ENCODE measurements around the gene FIGN.

The FIGN gene

DNA sequence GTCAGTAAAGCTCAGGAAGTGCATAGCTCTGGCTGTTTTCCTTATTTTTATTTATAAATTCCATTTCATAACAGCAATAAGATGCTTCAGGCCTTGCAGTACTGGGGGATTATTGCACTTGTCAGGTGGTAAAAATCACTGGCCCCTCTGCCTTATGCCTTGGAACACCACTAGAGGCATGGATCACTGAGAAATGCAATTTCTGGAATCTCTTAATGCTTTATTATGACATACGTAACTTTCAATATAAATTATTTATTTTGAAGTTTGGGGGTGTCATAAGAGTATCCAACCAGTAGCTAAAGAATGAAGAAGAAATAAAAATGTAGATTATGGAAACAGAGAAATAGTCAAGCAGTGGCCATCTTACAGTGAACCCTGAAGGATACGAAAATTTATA is 183.1 kb downstream of the FIGN start:
- no peak for DNase-seq

DNA sequence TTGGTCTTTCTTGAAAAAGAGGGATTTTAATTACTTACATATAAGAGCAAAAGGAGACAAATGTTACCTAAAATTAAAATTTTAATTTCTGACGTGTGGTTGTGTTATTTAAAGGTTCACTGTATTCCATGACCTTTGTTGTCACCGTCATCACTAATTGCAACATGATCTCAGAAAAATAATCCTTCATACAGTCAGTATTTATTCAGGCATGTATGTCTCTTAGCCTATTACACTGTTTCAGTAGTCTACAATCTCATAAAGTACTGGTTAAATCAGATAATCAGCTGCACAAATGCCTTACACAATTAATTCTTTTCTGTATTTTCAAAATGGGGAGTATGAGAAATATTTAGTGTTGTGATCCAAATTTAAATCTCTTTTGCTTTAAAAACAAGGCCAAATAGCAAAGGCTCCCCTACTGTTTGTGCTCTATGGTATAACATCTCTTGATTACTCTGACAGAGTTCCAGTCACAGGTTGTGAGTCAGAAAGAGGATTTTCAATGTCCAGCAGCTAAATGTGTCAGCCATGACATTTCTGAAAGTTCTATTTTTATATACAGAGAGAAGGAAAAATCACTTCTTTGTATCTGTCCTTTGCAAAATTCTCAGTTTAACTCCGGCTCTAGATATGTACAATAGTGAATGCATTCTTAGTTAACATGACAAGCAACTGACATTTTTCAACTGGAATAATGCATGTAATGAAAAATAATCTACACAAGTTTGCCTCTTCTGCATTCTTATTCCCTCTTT is 184.0 kb downstream of the FIGN start:
- no peak for DNase-seq

DNA sequence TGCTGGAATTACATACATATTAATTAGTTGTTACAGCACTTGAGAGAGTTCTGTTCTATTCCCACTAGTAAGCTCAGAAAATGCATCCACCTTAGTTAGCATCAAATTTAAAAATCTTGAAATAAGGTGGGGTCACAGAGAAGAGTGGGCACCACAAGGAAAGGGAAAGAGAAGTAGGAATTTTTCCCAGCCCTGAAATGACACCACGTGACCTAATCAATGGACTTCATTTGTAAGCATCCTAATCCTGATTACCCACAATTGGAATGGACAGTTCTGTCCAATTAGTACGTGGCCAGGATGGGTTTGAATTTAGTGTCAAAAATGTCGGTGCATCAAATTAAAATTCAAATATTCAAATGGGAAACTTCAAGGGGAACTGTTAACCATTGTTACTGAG is 186.8 kb downstream of the FIGN start:
- DNase-seq = no peak

All from RPMI8226 (cell line).